HG03097 (cell line): ENCODE data around the gene EMX2.
"Not testable (repeated sequence)": the region's sequence is repeated elsewhere in the genome, so short reads cannot be mapped to it uniquely, and the experiment has no call there.

Source experiments
- ATAC-seq: cut with Tn5 transposase; IDR thresholded peaks from one replicate; pipeline ENCODE4 v1.9.1; 2021; ENCODE audit not compliant: unreplicated experiment, low FRiP score

Gene EMX2

DNA sequence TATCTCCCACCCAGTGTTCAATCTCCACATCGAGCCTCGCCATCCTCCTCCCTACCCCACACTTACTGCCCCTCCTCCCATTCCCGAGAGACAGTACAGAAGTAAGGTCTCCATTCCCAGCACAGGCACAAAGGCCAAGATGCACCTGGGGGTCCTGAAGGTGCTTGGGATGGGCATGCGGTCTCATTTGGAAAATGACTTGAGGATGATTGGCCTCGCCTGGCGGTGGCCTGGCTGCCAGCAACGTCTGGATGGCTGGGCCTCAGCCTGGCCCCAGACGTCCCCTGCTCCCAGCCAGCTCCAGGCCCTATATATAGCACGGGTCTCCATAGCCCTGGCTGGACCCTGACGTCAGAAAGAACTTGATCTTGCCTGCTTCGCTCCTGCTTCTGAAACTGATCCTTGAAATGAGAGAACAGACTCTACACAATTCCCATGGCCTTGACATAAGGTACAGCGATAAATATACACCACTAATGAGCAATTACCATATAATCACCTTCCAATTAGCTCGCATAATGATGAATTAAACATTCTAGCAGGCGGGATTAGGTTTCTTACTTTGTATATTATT lies 11.8 kb downstream of the EMX2 start:
- no peak for ATAC-seq

DNA sequence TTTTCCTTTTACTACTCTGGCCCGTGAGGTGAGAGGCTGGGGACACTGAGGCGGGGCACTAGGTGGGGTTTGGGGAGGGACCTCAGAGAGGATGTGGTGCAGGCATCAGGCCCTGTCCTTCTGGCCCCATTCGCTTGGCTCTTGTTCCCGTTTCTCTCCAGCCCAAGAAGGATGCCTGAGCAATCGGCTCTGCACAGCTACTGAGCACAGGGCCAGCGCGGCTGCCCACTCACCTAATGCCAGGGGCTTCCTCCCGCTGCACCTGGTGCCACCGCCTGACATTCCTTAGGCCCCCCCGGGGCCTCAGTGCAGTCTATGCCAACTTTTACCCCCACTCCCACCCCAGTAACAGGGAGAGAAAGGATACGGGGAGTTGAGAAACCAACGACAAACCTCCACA lies 12.5 kb downstream of the EMX2 start:
- no peak for ATAC-seq

DNA sequence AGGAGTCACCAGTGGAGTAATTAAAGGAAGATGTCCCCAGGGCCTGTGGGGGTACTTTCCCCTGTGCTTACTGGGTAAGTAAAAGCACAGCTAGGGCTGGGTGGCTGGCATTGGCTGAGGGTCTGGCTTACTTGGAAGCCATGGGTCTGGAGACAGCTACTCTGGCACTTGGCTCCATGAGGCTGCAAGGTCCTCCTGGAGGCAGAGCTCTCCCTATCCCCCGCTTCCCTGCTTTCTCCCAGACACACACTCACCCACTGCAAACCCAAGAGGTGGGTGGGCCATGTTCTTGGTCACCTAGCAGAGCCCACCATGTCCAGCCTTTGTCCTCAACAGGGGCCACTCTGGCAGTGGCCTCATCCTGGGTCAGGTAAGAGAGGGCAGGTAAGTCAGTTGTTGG lies 13.3 kb downstream of the EMX2 start:
- no peak for ATAC-seq

DNA sequence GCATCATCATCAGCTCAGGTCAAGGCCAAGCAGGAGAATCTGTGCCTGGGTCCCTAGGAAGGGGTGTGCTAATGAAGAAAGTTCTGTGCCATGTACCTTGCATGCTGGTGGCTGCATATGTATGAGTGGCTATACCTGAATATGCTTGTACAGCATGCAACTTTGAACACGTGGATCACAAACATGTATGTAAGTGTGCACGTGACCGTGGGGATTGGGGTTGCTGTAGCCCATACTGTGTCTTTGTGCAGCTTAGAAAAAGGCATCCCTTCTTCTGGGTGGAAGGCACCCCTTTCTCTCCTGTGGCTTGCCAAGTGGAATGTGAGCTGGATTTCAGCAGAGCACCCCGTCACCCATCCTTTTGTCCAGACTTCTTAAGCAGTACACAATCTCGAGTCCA lies 13.8 kb downstream of the EMX2 start:
- no peak for ATAC-seq

DNA sequence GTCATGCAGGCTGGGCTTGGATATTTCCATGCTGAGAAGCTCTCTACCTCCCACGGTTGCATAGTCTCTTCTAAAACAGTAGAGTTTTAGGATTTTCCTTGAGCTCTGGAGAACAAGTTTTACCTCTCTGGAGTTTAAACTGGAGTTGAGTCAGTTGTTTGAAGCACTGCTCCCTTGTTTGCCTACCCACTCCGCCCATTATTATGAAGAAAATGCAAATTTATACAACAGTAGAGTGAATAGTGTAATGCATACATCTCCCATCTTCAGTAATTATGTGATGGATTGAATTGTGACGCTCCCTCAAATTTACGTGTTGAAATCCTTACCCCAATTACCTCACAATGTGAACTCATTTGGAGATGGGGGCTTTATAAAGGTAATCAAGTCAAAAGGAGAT lies 17.2 kb downstream of the EMX2 start:
- no peak for ATAC-seq

DNA sequence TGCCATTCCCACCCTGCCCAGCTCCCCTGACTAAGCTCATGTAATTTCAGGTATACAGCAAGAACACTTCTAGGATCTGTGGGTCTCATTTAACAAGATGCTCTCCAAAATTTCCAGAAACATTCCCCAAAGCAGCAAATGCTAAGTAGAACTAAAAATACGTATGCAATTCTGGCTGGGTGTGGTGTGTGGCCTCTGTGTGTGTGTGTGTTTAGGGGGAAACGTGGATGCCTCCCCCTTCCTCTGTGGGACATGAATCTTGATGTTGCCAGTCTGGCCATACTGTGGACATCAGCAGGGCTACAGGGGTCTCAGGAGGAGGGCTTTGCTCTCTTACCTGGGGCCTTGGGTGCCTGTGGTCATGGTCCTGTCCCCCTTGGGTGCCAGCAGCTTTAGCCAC lies 18.4 kb downstream of the EMX2 start:
- ATAC-seq: no peak

DNA sequence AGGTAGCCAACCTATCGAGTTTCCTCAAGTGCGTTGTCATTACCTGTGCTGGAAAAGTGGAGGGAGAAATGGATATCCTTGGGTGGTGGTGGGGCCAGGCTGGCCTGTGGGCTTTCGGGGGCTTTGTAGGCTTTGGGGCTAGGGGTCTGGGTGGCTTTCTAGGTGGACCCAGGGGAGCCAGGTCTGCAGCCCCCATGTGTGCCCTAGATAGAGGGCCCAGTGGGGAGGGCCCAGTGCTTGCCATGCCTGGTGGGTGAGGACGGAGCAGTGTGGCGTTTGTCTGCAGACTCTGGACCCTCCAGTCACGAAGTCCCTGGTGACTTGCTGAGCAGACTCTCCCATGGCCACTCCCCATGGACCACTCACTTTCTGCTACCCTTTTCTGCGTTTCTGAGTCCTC lies 19.7 kb downstream of the EMX2 start:
- ATAC-seq: no peak

DNA sequence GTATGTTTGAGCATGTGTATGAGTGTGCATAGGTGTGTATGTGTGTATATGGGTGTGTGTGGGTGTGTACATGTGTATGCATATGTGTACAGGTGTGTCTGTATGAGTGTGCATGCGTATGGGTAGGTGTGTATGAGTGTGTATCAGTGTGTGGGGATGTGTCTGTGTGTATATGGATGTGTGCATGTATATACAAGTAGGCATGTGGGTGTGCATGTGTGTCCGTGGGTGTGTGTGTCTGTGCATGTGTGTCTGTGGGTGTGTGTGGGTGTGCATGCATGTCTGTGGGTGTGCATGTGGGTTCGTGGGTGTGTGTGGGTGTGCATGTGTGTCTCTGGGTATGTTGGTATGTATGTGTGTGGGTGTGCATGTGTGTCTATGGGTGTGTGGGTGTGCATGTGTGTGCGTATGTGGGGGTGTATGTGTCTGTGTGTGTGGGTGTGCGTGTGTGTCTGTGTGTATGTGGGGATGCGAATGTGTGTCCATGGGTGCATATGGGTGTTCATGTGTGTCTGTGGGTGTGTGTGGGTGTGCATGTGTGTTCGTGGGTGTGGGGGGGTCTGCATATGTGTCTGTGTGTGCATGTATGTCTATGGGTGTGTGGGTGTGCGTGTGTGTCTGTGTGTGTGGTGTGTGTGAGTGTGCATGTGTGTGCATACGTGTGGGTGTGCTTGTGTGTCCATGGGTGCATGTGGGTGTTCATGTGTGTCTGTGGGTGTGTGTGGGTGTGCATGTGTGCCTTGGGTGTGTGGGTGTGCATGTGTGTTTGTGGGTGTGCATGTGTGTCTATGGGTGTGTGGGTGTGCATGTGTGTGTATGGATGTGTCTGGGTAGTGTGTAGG lies 20.6 kb downstream of the EMX2 start:
- ATAC-seq: no peak

DNA sequence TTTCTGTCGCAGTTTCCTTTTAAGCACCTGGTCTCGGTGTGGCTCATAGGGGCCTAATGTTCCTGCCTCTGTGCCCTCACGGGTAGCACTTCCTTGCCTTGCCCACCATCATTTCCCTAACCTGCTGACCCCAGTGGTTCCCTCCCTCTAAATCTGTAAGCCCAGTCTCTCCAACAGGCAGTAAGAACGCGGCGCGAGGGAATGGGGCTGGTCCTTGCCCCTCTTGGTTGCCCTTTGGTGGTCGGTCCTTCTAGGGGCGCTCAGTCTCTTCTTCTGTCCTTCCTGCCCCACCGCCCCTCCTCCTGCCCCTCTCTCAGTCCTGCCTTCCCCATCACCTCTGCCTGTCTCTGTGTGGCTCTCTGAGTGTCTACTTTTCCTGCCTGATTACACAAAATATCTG lies 21.2 kb downstream of the EMX2 start:
- ATAC-seq: no peak

DNA sequence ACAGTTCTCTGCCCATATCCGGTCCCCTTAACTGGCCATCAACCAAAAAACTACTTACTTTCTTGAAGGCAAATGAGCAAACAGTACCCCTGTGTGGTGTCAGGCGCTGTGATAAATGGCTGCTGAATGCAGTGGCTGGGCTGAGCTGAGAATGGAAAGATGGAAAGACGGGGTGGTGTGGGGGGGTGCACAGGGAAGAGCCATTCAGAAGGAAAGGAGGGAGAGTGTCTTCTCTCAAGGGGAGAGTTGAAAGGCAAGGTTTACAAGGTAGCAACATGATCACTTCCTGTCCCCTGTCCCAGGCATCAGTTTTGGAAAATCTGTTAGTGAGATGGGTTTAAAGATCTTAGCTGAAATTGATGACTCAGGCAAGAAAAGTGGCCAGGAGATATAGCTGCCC lies 22.5 kb downstream of the EMX2 start:
- ATAC-seq: no peak

DNA sequence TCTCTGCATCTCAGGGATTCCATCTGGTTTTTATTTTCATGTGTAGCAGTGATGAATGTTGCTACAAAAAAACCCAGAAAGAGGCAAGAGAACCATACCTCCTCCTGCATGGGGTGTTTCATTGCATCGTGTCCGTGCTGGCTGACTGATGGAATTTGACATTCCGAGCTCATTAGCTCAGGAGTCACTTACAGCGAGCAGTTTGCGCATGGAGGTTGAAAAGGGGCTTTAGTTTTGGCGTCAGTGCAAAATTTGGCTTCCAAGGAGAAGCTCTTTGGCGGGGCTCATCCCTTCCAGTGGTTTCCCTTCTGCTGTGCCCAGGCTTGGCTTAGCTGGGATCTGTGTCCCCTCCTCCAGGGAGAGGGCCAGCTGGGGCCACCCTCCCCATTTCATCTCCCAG lies 25.8 kb downstream of the EMX2 start:
- no peak for ATAC-seq

DNA sequence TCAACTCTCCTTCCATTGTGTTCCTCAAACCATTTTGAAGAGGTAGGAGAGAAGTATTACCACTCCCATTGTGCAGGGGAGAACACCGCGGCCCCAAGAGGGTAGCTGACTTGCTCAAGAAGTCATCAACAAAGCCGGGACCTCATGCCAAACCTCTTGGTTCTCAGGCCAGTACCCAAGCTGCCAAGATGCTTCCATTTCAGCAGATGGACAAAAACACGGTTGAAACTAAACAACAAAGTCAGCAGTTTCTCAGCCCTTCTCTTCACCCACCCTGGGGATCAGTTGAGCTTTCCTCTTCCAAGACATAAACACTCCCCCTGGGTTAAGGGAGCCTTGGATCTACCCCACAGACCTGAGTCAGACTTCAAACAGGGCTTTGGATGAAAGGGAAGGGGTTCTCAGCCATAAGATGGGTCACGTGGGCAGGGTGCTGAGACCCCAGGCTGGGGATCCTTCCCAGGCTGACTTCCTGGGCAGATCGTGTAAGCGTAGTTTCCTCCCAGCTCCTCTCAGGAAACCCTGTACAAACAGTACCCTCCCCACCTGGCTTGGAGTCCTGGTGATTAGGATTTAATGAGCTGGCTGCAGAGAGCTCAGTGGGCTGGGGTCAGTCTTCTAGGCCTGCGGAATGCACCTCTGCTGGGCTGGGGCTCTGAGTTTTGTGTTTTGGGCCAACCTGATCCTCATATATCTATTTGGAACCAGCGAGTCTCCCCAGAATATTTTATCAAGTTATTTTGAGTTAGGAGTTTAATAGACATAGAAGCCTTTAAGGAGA lies 27.3 kb downstream of the EMX2 start:
- ATAC-seq: no peak

DNA sequence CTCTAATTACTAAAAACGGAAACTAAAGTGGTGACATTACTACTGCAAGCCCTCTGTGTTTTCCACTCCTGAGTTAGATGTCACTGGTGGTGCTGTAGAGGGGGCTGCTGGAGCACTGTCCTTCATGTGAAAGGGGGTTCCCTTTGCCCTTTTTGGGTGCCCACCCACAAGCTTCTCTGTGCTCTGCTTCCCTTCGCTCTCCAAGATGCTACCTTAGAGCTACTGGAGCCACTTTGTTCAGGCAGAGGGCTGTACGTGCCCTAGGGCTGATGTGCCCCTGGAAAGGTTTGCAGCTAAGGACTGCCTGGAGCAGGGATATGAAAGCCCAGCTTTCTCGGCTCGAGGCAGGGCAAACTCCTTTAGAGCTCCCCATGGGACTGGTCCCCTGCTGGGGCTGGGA lies 28.3 kb downstream of the EMX2 start:
- no peak for ATAC-seq

DNA sequence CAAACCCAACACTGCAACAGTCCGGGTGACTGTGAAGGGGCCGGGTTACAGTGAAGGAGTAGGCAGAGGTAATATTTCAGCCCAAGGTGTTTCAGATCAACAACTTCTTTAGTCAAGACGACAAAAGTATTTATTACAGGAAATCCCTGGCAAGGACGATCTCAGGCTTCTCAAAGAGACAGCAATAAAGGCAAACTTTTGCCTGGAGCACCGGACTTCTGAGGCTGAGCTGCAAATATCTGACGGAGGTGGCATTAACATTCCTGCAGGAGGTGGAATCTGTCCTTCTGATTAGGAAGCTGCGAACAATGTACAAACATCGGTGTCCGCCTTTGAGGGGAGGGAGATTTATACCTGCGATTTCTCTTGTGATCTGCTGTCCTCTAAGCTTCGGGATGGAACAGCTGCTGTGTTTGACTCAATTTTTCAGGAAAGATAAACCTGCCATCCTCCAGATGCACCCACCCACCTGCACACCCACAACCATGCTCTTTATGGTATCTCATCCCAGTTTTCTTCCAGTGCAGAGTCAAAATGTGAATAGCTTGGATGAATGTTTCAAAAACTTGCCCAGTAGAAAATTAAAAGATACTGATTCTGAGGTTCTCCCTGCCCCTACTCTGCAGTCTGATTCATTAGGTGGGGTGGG lies 32.1 kb downstream of the EMX2 start:
- ATAC-seq: no peak

DNA sequence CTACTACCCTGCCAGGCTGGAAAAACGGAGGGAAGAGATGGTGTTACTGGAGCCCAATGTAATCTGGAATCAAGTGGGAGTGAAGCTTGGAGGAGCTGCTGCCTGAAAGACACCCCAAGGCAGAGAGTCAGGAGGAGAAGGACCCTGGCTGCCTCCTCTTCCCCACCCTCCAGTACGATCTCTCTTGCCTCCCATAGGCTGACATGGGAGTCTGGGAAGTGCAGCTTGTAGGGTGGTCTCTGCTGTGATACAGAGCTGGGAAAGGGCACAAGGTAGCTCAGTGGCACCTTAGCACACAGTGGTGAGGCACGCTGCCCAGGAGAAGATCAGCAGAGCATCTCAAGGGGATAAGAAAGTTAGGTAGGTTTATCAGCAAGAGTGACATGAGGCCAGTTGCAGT lies 35.9 kb downstream of the EMX2 start:
- ATAC-seq: no peak

DNA sequence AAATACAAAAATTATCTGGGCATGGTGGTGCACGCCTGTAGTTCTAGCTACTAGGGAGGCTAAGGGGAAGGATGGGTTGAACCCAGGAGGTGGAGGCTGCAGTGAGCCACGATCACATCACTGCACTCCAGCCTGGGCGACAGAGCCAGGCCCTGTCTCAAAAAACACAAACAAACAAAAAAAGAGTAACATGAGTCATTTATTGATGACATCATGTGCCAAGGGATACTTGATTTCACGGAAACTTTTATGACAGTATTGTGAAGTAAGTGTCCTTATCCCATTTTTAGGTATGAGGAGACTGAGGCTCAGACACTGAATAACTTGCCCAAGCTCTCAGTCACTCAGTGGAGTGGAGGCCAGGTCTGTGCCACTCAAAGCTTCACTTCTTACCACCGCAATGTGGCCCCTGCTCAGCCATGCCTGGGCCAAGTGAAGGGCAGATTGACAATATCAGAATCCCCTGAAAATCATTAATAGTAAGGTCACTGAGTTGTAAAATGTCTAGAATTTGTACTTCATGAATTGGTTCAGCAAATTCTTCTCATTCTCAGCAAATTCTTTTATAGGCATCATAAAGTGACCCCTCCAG lies 36.5 kb downstream of the EMX2 start:
- ATAC-seq: no peak

DNA sequence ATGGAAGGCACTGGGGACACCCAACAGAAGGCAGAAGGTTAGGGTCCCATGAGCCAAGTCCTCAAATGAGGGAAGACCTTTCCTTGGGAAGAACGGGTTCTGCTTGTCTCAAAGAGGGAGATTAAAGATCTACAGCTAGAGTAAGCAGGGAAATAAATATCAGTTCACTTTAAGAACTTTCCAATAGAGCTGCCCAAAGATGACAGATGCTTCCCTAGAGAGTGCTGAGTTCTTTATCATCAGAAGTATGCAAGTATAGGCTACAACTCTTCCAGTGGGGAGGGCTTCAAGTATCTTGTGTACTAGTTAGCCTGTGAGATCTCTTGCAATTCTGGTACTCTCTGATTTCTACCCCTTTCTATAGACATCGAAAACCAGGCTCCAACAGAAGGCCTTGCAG lies 39.4 kb downstream of the EMX2 start:
- ATAC-seq: no peak

DNA sequence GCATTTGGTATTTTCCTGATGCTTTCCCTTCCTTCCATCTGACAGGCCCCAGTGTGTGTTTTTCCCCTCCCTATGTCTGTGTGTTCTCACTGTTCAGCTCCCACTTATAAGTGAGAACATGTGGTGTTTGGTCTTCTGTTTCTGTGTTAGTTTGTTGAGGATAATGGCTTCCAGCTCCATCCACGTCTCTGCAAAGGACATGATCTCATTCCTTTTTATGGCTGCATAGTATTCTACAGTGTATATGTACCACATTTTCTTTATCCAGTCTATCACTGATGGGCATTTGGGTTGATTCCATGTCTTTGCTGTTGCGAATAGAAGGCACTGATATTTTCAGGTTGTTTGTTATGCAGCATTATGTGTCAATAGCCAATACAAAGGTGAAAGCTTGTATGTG lies 42.3 kb downstream of the EMX2 start:
- ATAC-seq: not testable (repeated sequence)

DNA sequence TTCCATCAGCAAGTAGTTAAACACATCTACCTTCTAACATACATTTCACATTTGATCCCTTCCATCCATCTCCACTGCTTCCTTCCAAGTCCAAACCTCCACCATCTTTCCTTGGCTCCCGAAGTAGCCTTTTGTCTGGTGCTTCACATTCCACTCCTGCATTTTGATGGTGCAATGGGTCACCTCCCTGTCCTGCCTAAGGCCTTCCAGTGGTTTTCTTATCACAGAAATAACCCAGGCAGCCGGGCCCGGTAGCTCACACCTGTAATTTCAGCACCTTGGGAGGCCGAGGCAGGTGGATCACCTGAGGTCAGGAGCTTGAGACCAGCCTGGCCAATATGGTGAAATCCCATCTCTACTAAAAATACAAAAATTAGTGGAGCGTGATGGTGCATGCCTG lies 44.5 kb downstream of the EMX2 start:
- ATAC-seq: no peak

DNA sequence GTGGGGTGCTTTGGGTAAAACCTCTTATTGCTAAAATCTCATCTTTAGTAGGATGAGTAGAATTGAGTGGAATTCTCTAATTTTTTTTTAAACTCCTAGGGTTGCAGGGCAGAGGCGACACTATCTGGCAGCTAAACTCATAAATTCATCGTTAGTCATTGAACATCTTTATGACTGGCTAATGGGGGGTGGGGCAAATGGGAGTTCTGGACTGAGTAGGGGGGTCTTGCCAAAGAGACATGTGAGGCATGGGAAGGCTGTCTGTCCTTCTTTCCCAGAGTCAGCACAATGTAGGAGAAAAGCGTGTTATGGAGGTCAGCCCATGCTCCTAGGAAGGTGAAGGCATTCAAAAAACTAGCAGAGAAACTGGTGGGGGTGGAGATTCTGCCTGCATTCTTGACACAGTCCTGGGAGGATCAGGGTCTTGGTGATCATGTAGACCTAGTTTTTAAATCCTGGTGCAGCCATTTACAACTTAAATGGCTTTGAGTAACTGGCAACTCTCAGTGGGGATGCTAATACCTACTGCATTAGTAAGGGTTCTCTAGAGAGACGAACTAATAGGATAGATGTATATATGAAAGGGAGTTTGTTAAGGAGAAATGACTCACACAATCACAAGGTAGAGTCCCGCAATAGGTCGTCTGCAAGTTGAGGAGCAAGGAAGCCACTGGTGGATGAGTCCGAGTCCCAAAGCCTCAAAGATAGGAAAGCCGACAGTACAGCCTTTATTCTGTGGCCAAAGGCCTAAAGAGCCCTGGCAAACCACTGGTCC lies 47.7 kb downstream of the EMX2 start:
- ATAC-seq: no peak
